SHP77 (cell line): ENCODE data around the gene SRP14.

Source experiments
- DNase-seq, 2 experiments: peaks; one replicate each; lab custom pipeline; 2025; lab: John Stamatoyannopoulos, UW

Gene SRP14

DNA sequence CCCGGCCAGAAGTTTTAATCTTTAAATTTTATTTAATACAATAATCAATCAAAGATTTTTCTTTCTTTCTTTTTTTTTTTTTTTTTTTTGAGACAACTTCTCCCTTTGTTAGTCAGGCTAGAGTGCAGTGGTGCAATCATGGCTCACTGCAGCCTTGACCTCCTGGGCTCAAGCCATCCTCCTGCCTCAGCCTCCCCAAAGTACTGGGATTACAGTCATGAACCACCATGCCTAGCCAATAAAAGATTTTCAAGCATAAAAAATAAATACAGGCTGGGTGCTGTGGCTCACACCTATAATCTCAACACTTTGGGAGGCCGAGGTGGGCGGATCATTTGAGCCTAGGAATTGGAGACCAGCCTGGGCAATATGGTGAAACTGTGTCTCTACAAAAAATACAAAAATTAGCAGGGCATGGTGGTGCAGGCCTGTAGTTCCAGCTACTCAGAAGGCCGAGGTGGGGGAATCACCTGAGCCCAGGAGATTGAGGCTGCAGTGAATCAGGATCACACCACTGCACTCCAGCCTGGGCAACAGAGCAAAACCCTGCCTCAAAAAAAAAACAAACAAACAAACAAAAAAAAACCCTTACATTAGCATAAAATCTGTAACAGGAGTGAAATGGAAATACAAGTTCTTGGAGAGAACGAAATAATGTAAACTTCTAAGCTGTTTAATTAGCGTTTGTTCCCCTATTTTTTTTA lies 29.1 kb upstream of the SRP14 start:
- no peak for DNase-seq

GRCh38 chr15:40066589-40066988 lies 27.6 kb upstream of the SRP14 start:
- no peak for DNase-seq

DNA sequence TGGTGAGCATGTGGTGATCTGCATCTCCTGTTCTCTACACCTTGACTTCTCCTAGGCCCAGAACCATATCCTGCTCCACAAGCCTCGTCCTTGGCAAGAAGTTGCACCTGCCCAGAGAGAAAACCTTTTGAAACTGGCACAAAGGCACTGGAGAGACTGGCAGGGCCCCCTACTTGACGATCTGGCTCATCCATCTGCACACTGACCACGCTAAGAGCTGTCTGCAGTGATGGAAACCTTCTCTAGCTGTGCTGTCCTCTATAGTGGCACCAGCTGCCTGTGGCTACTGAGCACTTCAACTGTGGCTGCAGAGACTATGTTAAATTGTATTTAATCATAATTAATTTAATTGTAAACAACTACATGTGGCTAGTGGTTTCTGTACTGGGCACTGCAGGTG lies 26.2 kb upstream of the SRP14 start:
- peak; percentile 60 to 69 for DNase-seq

DNA sequence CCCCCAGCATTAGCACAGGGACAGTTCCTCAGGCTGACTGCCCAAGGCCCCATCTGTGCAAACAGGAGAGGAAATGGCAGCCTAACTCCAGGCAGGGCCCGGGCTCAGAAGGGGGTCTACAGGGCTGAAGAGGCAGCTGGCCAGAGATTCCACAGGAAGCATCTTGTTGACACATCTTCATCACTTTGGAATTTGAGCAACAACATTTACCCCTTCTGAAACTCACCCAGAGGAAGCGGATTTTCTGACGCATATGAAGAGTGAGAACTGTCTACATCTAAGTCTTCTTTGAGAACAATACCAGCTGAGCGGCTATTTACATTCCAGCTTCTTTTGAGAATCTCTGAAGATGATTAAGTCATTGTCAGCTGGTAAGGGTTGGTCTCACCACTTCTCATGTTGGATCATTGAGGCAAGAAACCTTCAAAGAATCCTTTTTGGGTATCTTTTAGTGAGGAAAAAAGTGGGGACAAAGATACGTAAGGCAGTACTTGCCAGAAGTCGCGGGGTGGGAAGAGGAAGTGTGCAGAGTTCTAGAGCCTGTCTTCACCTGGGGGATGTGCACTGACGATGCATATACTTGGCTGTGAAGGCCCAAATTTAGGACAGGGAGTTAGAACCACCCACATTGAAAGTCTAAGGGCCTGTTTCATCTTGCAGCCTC lies 25.4 kb upstream of the SRP14 start:
- DNase-seq, result peak in 1 of 2 experiments; percentile 41

- no peak for DNase-seq
These were observed 24.6 kb upstream of the SRP14 start for GRCh38 chr15:40063563-40064011.

- no peak for DNase-seq
These were observed 24.0 kb upstream of the SRP14 start for GRCh38 chr15:40062816-40063562.

- no peak for DNase-seq
These were observed 22.4 kb upstream of the SRP14 start for GRCh38 chr15:40061212-40061901.

GRCh38 chr15:40060236-40060961 lies 21.4 kb upstream of the SRP14 start:
- DNase-seq, result no peak

- DNase-seq, result no peak
These were observed 20.8 kb upstream of the SRP14 start for GRCh38 chr15:40059821-40060220.

DNA sequence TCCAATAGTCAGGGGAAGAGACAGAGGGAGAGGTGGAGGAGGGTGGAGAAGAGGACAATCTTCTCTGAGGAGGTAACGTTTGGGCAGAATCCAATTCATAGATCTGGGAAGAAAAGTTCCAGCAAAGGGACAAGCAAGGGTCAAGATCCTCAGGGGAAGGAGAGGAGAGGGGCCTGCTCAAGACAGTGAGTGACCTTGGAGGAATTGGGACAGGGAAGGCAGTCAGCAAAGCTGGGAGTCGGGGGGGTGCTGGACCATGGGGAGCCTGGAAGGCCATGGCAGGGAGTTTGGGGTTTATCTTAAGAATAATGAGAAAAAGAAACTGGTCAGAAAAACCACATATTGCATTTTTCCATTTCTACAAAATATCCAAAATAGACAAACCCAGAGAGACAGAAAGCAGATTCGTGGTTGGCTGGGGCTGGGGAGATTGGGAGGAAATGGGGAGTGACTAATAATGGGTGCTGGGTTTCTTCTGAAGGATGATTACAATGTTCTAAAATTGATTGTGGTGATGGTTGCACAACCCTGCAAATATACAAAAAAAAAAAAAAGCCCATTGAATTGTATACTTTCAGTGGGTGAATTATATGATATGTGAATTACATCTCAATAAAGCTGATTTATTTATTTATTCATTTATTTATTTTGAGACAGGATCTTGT lies 19.6 kb upstream of the SRP14 start:
- no peak for DNase-seq

DNA sequence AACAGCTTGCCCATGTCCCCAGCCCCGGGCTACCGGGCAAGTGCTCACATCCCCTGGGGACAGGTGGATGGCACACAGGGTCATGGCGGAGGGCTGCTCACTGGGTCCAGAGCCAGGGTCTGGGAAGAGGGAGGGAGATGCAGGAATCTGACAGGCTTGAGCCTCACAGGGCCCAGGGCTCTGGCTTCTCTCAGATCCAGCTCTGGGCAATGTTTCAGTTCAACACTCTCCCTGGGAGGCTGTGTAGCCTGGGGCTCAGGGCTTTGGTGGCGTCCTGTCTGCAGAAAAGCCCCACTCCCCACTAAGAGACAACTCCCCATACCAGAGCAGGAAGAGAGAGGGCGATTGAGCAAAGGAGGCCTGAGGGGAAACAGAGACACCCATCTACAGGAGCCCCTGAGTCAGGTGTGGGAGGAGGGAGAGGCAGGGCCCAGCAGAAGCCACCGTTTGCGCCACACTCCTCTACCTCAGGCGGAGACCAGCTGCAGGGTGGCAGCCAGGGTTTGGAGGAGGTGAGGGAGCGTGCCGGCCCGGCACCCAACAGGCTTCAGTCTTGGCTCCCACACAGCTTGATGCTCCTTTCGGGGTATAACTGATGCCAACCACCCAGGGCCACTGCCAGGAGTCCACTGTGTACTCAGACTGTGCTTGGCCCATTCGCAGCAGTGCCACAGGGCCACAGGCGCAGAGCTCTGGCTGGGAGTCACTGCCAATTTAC lies 16.8 kb upstream of the SRP14 start:
- no peak for DNase-seq

GRCh38 chr15:40054855-40055575 lies 16.0 kb upstream of the SRP14 start:
- peak; percentile 91 to 92 for DNase-seq

- DNase-seq, result no peak
These were observed 15.5 kb upstream of the SRP14 start for GRCh38 chr15:40054605-40054854.

DNA sequence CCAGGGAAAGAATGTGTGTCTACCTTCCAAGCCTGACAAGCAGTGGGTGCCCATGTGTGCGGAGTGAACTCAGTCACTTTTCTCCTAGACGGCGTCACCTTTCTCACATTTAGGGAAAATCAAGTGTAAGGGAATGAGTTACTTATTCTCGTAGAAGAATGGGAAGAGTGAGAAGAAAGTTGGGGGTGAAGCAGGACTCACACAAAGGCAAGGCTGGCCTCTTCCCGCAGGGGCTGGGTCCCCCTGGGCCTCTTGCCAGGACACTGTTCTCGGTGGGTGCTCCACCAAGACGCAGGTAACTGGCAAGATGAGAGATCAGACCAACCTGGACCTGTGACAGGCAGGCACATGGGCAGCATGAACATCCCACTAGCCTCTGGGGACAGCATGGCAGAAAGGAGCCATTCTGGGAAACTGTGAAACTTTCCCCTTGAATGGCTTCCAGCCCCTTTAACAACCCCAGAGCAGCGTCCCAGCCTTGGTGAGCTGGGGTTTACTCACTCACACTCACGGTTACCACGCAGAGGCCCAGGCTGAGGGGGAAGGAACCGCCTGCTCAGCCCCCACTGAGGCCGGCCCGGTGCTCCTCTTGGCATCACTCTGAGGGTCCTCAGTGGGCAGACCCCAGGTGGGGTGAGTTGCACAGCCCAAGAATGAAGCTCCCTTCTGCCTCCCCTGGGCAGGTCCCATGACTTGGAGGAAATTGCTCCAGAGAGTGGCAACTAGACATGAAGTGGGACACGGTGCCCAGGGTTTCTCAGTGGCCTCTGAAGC lies 15.0 kb upstream of the SRP14 start:
- DNase-seq, result no peak

DNA sequence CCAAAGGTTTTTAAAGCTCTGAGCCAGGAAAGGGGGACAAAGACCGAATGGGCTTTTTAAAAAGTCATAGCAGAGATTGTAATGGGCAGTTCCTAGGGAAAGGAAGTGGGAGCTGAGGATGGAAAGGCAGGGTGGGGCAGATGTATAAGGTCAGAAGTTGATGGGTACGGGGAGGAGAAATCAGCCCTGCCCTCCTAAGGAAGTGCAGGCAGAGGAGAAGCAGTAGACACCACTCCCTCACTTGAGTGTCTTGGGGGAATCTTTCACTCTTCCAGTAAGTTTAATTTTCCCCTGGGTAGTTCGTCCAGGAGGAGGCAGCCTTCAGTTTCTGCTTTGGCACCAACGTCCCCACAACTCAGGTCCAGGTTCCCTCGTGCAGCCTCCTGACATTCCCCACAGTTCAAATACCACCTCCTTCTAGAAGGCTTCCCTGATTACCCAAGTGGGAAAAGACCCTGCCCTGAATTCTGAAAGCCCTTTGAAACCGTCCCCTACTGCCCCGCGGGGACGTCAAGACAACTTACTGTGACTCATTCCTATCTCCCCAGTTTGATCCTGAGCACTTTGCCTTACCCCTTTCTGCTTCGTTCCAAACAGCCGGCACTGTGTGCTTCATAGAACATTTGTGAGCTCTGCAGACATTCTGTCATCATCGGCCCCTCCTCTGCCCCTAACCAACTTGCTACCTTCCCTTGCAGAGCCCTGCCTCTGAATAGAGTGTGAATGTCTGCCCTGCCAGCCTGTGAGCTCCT lies 14.3 kb upstream of the SRP14 start:
- DNase-seq, result no peak

DNA sequence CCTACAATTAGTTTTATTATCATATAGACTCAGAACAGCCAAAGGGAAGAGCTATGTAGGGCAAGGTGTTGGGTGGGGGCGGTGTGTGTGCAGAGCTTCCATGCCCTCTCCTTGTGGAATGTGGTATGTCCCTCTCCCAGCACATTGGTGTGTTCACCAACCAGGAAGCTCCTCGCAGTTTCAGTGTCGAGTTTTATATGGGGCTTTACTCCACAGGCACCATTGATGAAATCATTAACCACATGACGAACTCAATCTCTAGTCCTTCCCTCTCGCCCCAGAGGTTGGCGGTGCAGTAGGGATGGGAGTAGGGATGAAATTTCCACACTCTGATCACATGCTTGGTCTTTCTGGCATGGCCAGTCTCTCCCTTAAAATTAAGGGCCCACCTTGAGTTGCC lies 13.6 kb upstream of the SRP14 start:
- no peak for DNase-seq

DNA sequence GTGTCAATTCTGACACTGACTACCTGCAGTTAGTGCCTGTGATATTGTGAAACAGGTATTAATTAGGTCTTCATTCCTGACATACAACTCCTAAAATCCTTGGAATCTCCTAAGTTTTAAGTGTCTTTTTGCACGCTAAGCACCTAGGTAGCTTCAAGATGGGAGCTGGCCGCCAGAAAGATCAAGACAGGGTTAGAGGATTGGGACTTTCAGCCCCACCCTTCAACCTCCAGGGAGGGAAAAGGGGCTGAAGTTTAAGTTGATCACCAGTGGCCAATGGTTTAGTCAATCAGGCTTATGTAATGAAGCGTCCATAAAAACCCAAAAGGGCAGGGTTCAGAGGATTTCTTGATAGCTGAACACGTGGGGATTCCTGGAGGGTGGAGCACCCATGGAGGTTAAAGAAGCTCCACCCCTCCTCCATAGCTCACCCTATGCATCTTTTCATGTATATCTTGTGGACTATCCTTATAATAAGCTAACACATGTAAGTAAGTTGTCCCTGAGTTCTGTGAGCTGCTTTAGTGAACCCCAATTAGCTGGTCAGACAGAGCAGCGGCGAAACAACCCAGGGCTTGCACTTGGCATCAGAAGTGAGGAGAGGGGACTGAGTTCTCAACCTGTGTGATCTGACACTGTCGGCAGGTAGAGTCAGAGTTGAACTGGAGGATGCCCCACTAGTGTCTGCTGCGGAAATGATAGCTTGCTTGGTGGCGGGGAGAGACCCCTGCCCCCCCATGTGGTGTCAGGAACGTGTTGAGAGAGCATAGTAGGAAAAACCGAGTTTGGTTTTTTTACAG lies 12.8 kb upstream of the SRP14 start:
- DNase-seq, result no peak
